Measurements from ENCODE around the gene PRELID1. TPM values are rescaled to one million over a fixed set of nuclear protein-coding genes. Genes with fewer than 3 reads are reported as not detected.

Gene PRELID1
- total RNA-seq, 1 donor from 2014 or later: 39.1 TPM

GRCh38 chr5:177320879-177321278 is 17.3 kb downstream of the PRELID1 start:
- H3K27ac ChIP-seq (ENCODE audit: low read depth, low read length): no peak overlapping the region
- no peaks in the 10 kb centered on the region for H3K27me3 ChIP-seq (ENCODE audit: control insufficient read depth in 3 of 3, insufficient read depth in 3 of 3, low read length in 3 of 3)
- peaks cover 0 to 4% (median 0%) of the 10 kb centered on the region in 3 donors for H3K4me1 ChIP-seq (ENCODE audit: control insufficient read depth in 3 of 3, insufficient read depth in 3 of 3, low read length in 3 of 3)
- no peak overlapping the region for H3K9ac ChIP-seq (ENCODE audit: low read depth in 1 of 3, low read length in 3 of 3)
- no peaks in the 10 kb centered on the region for H3K9me3 ChIP-seq (ENCODE audit: control insufficient read depth in 3 of 3, low read length in 3 of 3)
- peaks cover 0 to 1% (median 0%) of the 10 kb centered on the region in 3 donors for H3K36me3 ChIP-seq (ENCODE audit: control insufficient read depth in 3 of 3, insufficient read depth in 3 of 3, low read length in 3 of 3)
- no peak overlapping the region for H3K4me3 ChIP-seq (ENCODE audit: low read length in 3 of 3)

- Histone ChIP-seq H3K27me3 (ENCODE audit: control insufficient read depth in 3 of 3, insufficient read depth in 3 of 3, low read length in 3 of 3) (no peaks in the 10 kb centered on the region), H3K4me3 (ENCODE audit: low read length in 3 of 3) (no peak overlapping the region), H3K9ac (ENCODE audit: low read depth in 1 of 3, low read length in 3 of 3) (no peak overlapping the region), H3K36me3 (ENCODE audit: control insufficient read depth in 3 of 3, insufficient read depth in 3 of 3, low read length in 3 of 3) (peaks cover 3 to 14% (median 6%) of the 10 kb centered on the region in 3 donors), H3K4me1 (ENCODE audit: control insufficient read depth in 3 of 3, insufficient read depth in 3 of 3, low read length in 3 of 3) (peaks cover 0 to 4% (median 0%) of the 10 kb centered on the region in 3 donors), H3K27ac (ENCODE audit: low read depth, low read length) (no peak overlapping the region), H3K9me3 (ENCODE audit: control insufficient read depth in 3 of 3, low read length in 3 of 3) (no peaks in the 10 kb centered on the region)
Measured at GRCh38 chr5:177325868-177326381, 22.3 kb downstream of the PRELID1 start.

GRCh38 chr5:177327539-177328522 is 24.2 kb downstream of the PRELID1 start:
- peaks cover 0 to 4% (median 0%) of the 10 kb centered on the region in 3 donors for H3K4me1 ChIP-seq (ENCODE audit: control insufficient read depth in 3 of 3, insufficient read depth in 3 of 3, low read length in 3 of 3)
- H3K4me3 ChIP-seq (ENCODE audit: low read length in 3 of 3): no peak overlapping the region
- H3K27me3 ChIP-seq (ENCODE audit: control insufficient read depth in 3 of 3, insufficient read depth in 3 of 3, low read length in 3 of 3): no peaks in the 10 kb centered on the region
- no peak overlapping the region for H3K9ac ChIP-seq (ENCODE audit: low read depth in 1 of 3, low read length in 3 of 3)
- peak overlapping the region; percentile 60 for H3K27ac ChIP-seq (ENCODE audit: low read depth, low read length)
- no peaks in the 10 kb centered on the region for H3K9me3 ChIP-seq (ENCODE audit: control insufficient read depth in 3 of 3, low read length in 3 of 3)
- peaks cover 12 to 33% (median 14%) of the 10 kb centered on the region in 3 donors for H3K36me3 ChIP-seq (ENCODE audit: control insufficient read depth in 3 of 3, insufficient read depth in 3 of 3, low read length in 3 of 3)

GRCh38 chr5:177328545-177329231 is 25.1 kb downstream of the PRELID1 start:
- peaks cover 0 to 4% (median 0%) of the 10 kb centered on the region in 3 donors for H3K4me1 ChIP-seq (ENCODE audit: control insufficient read depth in 3 of 3, insufficient read depth in 3 of 3, low read length in 3 of 3)
- no peaks in the 10 kb centered on the region for H3K27me3 ChIP-seq (ENCODE audit: control insufficient read depth in 3 of 3, insufficient read depth in 3 of 3, low read length in 3 of 3)
- H3K36me3 ChIP-seq (ENCODE audit: control insufficient read depth in 3 of 3, insufficient read depth in 3 of 3, low read length in 3 of 3): peaks cover 20 to 41% (median 21%) of the 10 kb centered on the region in 3 donors
- H3K9ac ChIP-seq (ENCODE audit: low read depth in 1 of 3, low read length in 3 of 3): no peak overlapping the region
- H3K9me3 ChIP-seq (ENCODE audit: control insufficient read depth in 3 of 3, low read length in 3 of 3): no peaks in the 10 kb centered on the region
- no peak overlapping the region for H3K27ac ChIP-seq (ENCODE audit: low read depth, low read length)
- no peak overlapping the region for H3K4me3 ChIP-seq (ENCODE audit: low read length in 3 of 3)

GRCh38 chr5:177329883-177330282 is 26.3 kb downstream of the PRELID1 start:
- Histone ChIP-seq H3K9ac (ENCODE audit: low read depth in 1 of 3, low read length in 3 of 3) (no peak overlapping the region), H3K27me3 (ENCODE audit: control insufficient read depth in 3 of 3, insufficient read depth in 3 of 3, low read length in 3 of 3) (no peaks in the 10 kb centered on the region), H3K4me3 (ENCODE audit: low read length in 3 of 3) (no peak overlapping the region), H3K4me1 (ENCODE audit: control insufficient read depth in 3 of 3, insufficient read depth in 3 of 3, low read length in 3 of 3) (peaks cover 0 to 4% (median 3%) of the 10 kb centered on the region in 3 donors), H3K27ac (ENCODE audit: low read depth, low read length) (no peak overlapping the region), H3K9me3 (ENCODE audit: control insufficient read depth in 3 of 3, low read length in 3 of 3) (no peaks in the 10 kb centered on the region), H3K36me3 (ENCODE audit: control insufficient read depth in 3 of 3, insufficient read depth in 3 of 3, low read length in 3 of 3) (peaks cover 30 to 53% (median 33%) of the 10 kb centered on the region in 3 donors)

- no peaks in the 10 kb centered on the region for H3K27me3 ChIP-seq (ENCODE audit: control insufficient read depth in 3 of 3, insufficient read depth in 3 of 3, low read length in 3 of 3)
- no peak overlapping the region for H3K27ac ChIP-seq (ENCODE audit: low read depth, low read length)
- peaks cover 41 to 59% (median 45%) of the 10 kb centered on the region in 3 donors for H3K36me3 ChIP-seq (ENCODE audit: control insufficient read depth in 3 of 3, insufficient read depth in 3 of 3, low read length in 3 of 3)
Measured at GRCh38 chr5:177330991-177331842, 27.6 kb downstream of the PRELID1 start.

GRCh38 chr5:177332031-177332895 is 28.7 kb downstream of the PRELID1 start:
- Histone ChIP-seq H3K4me3 (ENCODE audit: low read length in 3 of 3) (no peak overlapping the region), H3K36me3 (ENCODE audit: control insufficient read depth in 3 of 3, insufficient read depth in 3 of 3, low read length in 3 of 3) (peaks cover 51 to 70% (median 55%) of the 10 kb centered on the region in 3 donors)

More at GRCh38 chr5:177330991-177331842, 27.6 kb downstream of the PRELID1 start:
- peaks cover 0 to 15% (median 14%) of the 10 kb centered on the region in 3 donors for H3K4me1 ChIP-seq (ENCODE audit: control insufficient read depth in 3 of 3, insufficient read depth in 3 of 3, low read length in 3 of 3)
- no peak overlapping the region for H3K4me3 ChIP-seq (ENCODE audit: low read length in 3 of 3)
- no peaks in the 10 kb centered on the region for H3K9me3 ChIP-seq (ENCODE audit: control insufficient read depth in 3 of 3, low read length in 3 of 3)
- H3K9ac ChIP-seq (ENCODE audit: low read depth in 1 of 3, low read length in 3 of 3): peak overlapping the region in 1 of 3 donors; percentile 6

GRCh38 chr5:177332896-177333260 is 29.3 kb downstream of the PRELID1 start:
- Histone ChIP-seq H3K4me3 (ENCODE audit: low read length in 3 of 3) (no peak overlapping the region), H3K4me1 (ENCODE audit: control insufficient read depth in 3 of 3, insufficient read depth in 3 of 3, low read length in 3 of 3) (peaks cover 0 to 14% (median 12%) of the 10 kb centered on the region in 3 donors), H3K27ac (ENCODE audit: low read depth, low read length) (no peak overlapping the region), H3K9me3 (ENCODE audit: control insufficient read depth in 3 of 3, low read length in 3 of 3) (no peaks in the 10 kb centered on the region), H3K36me3 (ENCODE audit: control insufficient read depth in 3 of 3, insufficient read depth in 3 of 3, low read length in 3 of 3) (peaks cover 57 to 74% (median 62%) of the 10 kb centered on the region in 3 donors), H3K9ac (ENCODE audit: low read depth in 1 of 3, low read length in 3 of 3) (no peak overlapping the region), H3K27me3 (ENCODE audit: control insufficient read depth in 3 of 3, insufficient read depth in 3 of 3, low read length in 3 of 3) (no peaks in the 10 kb centered on the region)

More at GRCh38 chr5:177332031-177332895, 28.7 kb downstream of the PRELID1 start:
- H3K27me3 ChIP-seq (ENCODE audit: control insufficient read depth in 3 of 3, insufficient read depth in 3 of 3, low read length in 3 of 3): no peaks in the 10 kb centered on the region
- H3K9ac ChIP-seq (ENCODE audit: low read depth in 1 of 3, low read length in 3 of 3): no peak overlapping the region
- H3K9me3 ChIP-seq (ENCODE audit: control insufficient read depth in 3 of 3, low read length in 3 of 3): no peaks in the 10 kb centered on the region
- peaks cover 0 to 15% (median 14%) of the 10 kb centered on the region in 3 donors for H3K4me1 ChIP-seq (ENCODE audit: control insufficient read depth in 3 of 3, insufficient read depth in 3 of 3, low read length in 3 of 3)
- no peak overlapping the region for H3K27ac ChIP-seq (ENCODE audit: low read depth, low read length)

Data from skeletal muscle tissue (tissue), 4 donors.